Hematopoietic multipotent progenitor cell (in vitro differentiated cells): ENCODE results near the gene SPDYE6. TPM values are rescaled to one million over a fixed set of nuclear protein-coding genes. Genes with fewer than 3 reads are reported as not detected.

Source experiments
- small RNA-seq: library from RNA; depleted of rRNA; stranded (forward); fragments of <200 nt; gene quantifications from one replicate; pipeline ENCODE3, GENCODE V24; 2012
- total RNA-seq: library from RNA; depleted of rRNA; stranded (reverse); fragments of >200 nt; gene quantifications from one replicate; pipeline ENCODE4 v1.2.3, GENCODE V29; 2012

SPDYE6 gene
- total RNA-seq, 1 donor = not detected

Small RNAs within 50 kb of the gene (small RNA-seq; reads per million reads assigned to genes)
- gene AC091390.4 (not detected), gene MIR548O (not detected), gene RF00019 (not detected)

Other genes starting within 250 kb of the SPDYE6 start
- 6.2 TPM for gene SH2B2, start 69.6 kb downstream of the SPDYE6 start, total RNA-seq
- 19.7 TPM for gene PRKRIP1, start 39.9 kb upstream of the SPDYE6 start, total RNA-seq
- 191 TPM for gene ORAI2, start 77.1 kb upstream of the SPDYE6 start, total RNA-seq
- gene ALKBH4, start 108.4 kb upstream of the SPDYE6 start, total RNA-seq = 39.6 TPM
- gene LRWD1, start 108.5 kb upstream of the SPDYE6 start, total RNA-seq = 27.7 TPM
- gene POLR2J, start 122.5 kb upstream of the SPDYE6 start, total RNA-seq = 46.3 TPM
- 14.8 TPM for gene RASA4B, start 161.3 kb upstream of the SPDYE6 start, total RNA-seq
- gene UPK3BL2, start 187.3 kb upstream of the SPDYE6 start, total RNA-seq = 4.0 TPM
- gene SPDYE2, start 194.8 kb upstream of the SPDYE6 start, total RNA-seq = under 0.01 TPM
- gene POLR2J3, start 216.1 kb upstream of the SPDYE6 start, total RNA-seq = 52.0 TPM